Neutrophil (primary cell): ENCODE results near the gene FANK1.

ENCODE experiments used
- H3K27ac ChIP-seq: fragments of 200-600 bp; sonication (generic); 2 replicates; pipeline ENCODE4 v1.5.1; 2016; ENCODE audit warnings: mild to moderate bottlenecking, moderate library complexity
- H3K27me3 ChIP-seq: fragments of 200-600 bp; sonication (generic); 2 replicates; pipeline ENCODE4 v1.6.0; 2016; ENCODE audit warnings: mild to moderate bottlenecking
- H3K36me3 ChIP-seq: fragments of 200-600 bp; sonication (generic); 2 replicates; pipeline ENCODE4 v1.5.1; 2017
- H3K4me1 ChIP-seq, 2 experiments: fragments of 200-600 bp in 1 of 2; sonication (generic) in 1 of 2; 1 replicate in 1 of 2; 2 replicates in 1 of 2; pipeline versions ENCODE4 v1.5.1 to v1.6.1; 2013 to 2016; ENCODE audit warnings: low read depth in 1 of 2, low read length in 1 of 2, mild to moderate bottlenecking in 1 of 2, moderate library complexity in 1 of 2; ENCODE audit not compliant: control insufficient read depth in 1 of 2, insufficient read depth in 1 of 2
- H3K4me3 ChIP-seq, 2 experiments: fragments of 200-600 bp in 1 of 2; sonication (generic) in 1 of 2; 1 replicate in 1 of 2; 2 replicates in 1 of 2; pipeline ENCODE4 v1.5.1; 2013 to 2016; ENCODE audit warnings: low read depth in 1 of 2, low read length in 1 of 2, mild to moderate bottlenecking in 1 of 2, moderate library complexity in 1 of 2
- H3K9me3 ChIP-seq: fragments of 200-600 bp; sonication (generic); 2 replicates; pipeline ENCODE4 v1.5.1; 2016
- CTCF ChIP-seq: fragments of 200-600 bp; sonication (generic); IDR thresholded peaks from 2 replicates; pipeline ENCODE4 v1.5.1; 2016; ENCODE audit warnings: antibody characterized with exemption

Gene FANK1

DNA sequence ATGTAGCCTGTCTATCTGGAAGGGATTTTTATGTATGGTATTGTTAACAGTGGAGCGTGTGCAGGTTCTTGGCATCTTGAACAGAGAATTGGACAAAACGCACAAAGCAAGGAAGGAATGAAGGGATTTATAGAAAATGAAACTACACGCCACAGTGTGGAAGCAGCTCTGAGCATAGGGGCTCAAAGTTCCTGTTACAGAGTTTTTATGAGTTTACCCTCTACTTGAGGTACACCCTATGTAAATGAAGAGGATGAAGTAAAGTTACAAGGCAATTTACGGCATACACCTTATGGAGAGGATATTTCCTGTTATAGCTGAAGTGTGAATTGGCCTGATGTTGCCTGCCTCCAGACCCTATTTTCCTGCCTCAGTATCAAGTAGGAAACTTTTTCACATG, 33.3 kb downstream of the FANK1 start:
- no peaks in the 10 kb centered on the region for H3K36me3 ChIP-seq
- TF ChIP-seq CTCF: no peak
- H3K27ac ChIP-seq: no peak overlapping the region
- peaks cover 10% of the 10 kb centered on the region for H3K27me3 ChIP-seq
- H3K4me3 ChIP-seq: no peak overlapping the region
- no peaks in the 10 kb centered on the region for H3K4me1 ChIP-seq
- H3K9me3 ChIP-seq: no peaks in the 10 kb centered on the region

- Histone ChIP-seq H3K9me3 (no peaks in the 10 kb centered on the region), H3K4me1 (no peaks in the 10 kb centered on the region), H3K27ac (no peak overlapping the region), H3K36me3 (no peaks in the 10 kb centered on the region), H3K4me3 (no peak overlapping the region), H3K27me3 (peaks cover 19% of the 10 kb centered on the region)
- no peak for TF ChIP-seq CTCF
These were observed 37.3 kb downstream of the FANK1 start for GRCh38 chr10:125933693-125934092.

- Histone ChIP-seq H3K36me3 (no peaks in the 10 kb centered on the region), H3K27ac (no peak overlapping the region), H3K27me3 (peaks cover 19% of the 10 kb centered on the region), H3K4me3 (no peak overlapping the region), H3K9me3 (no peaks in the 10 kb centered on the region), H3K4me1 (no peaks in the 10 kb centered on the region)
- no peak for TF ChIP-seq CTCF
These were observed 40.0 kb downstream of the FANK1 start for GRCh38 chr10:125936331-125936730.

- Histone ChIP-seq H3K4me1 (no peaks in the 10 kb centered on the region), H3K36me3 (no peaks in the 10 kb centered on the region), H3K9me3 (no peaks in the 10 kb centered on the region), H3K27me3 (no peaks in the 10 kb centered on the region), H3K4me3 (no peak overlapping the region), H3K27ac (no peak overlapping the region)
- no peak for TF ChIP-seq CTCF
These were observed 44.2 kb downstream of the FANK1 start for GRCh38 chr10:125940515-125940914.

- TF ChIP-seq CTCF: no peak
- H3K36me3 ChIP-seq: no peaks in the 10 kb centered on the region
- H3K4me3 ChIP-seq: no peak overlapping the region
- H3K4me1 ChIP-seq: no peaks in the 10 kb centered on the region
- H3K27me3 ChIP-seq: no peaks in the 10 kb centered on the region
- H3K27ac ChIP-seq: no peak overlapping the region
- peaks cover 11% of the 10 kb centered on the region for H3K9me3 ChIP-seq
These were observed 54.9 kb downstream of the FANK1 start for GRCh38 chr10:125951290-125951689.

DNA sequence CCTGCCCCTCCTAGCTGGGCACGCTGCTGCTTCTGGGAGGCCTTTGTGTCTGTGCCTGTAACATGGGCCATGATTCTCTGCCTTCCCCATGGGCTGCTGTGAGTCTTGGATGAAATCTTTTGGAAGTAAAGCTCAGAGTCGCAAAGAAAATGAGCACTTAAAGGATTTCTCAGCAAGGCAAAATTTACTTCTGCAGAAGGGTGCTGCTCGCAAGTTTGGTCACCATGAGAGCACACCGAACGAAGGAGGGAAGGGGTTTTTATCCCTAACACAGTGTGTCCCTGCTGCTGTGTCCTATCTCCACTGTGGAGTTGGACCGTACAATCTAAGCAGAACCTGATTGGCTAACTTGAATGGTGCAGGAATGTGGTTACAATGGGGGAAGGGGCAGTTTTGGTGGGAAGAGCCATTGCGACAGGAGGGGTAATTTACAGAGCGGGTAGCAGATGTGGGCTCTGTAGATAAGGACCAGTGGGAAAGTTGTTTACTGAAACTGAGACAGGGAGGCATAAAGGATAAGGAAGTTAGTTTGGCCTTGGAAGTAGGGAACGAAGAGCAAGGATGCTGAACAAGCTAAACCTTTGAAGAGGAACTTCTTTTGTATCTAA, 57.5 kb downstream of the FANK1 start:
- Histone ChIP-seq H3K27me3 (no peaks in the 10 kb centered on the region), H3K4me1 (no peaks in the 10 kb centered on the region), H3K27ac (no peak overlapping the region), H3K4me3 (no peak overlapping the region), H3K36me3 (no peaks in the 10 kb centered on the region), H3K9me3 (peaks cover 11% of the 10 kb centered on the region)
- TF ChIP-seq CTCF: no peak
